OCI-LY3 (cell line): ENCODE measurements around the gene BUB3.

Source experiments
- H2AFZ ChIP-seq: fragments of 200-600, 300-600 bp; shearing (Covaris generic); 2 replicates; pipeline ENCODE4 v1.6.0; 2014; ENCODE audit warnings: antibody characterized with exemption, low read depth, low read length
- H3K27ac ChIP-seq: fragments of 200-600, 300-600 bp; sonication (generic); 2 replicates; pipeline ENCODE4 v1.5.1; 2014; ENCODE audit warnings: mild to moderate bottlenecking, low read length, moderate library complexity, mixed read lengths
- H3K27me3 ChIP-seq: fragments of 200-600, 300-600 bp; sonication (generic); 2 replicates; pipeline ENCODE4 v1.6.1; 2014; ENCODE audit warnings: low read depth, low read length, mixed read lengths
- H3K36me3 ChIP-seq: fragments of 200-600, 300-600 bp; sonication (generic); replicated peaks from 2 replicates; pipeline ENCODE3; 2014; ENCODE audit warnings: low read depth, low read length, mixed read lengths
- H3K4me1 ChIP-seq: fragments of 300-600, 200-600 bp; sonication (generic); 2 replicates; pipeline ENCODE4 v1.6.1; 2014; ENCODE audit warnings: low read length, mixed read lengths
- H3K4me2 ChIP-seq: fragments of 200-600, 300-600 bp; sonication (generic); 2 replicates; pipeline ENCODE4 v1.6.1; 2014; ENCODE audit warnings: low read length, mixed read lengths
- H3K4me3 ChIP-seq: fragments of 300-600, 200-600 bp; sonication (generic); 2 replicates; pipeline ENCODE4 v1.5.1; 2014; ENCODE audit warnings: antibody characterized with exemption, mild to moderate bottlenecking, low read length, moderate library complexity
- H3K79me2 ChIP-seq: fragments of 300-600, 200-600 bp; shearing (Covaris generic); 2 replicates; pipeline ENCODE4 v1.6.1; 2014; ENCODE audit warnings: mild to moderate bottlenecking, low read length, mixed read lengths
- H3K9ac ChIP-seq: fragments of 300-600, 200-600 bp; shearing (Covaris generic); 2 replicates; pipeline ENCODE4 v1.6.0; 2014; ENCODE audit warnings: mild to moderate bottlenecking, low read length, moderate library complexity
- H3K9me3 ChIP-seq: fragments of 200-600, 300-600 bp; shearing (Covaris generic); 2 replicates; pipeline ENCODE4 v1.6.1; 2014; ENCODE audit warnings: low read length, mixed read lengths; ENCODE audit not compliant: insufficient read depth
- H4K20me1 ChIP-seq: fragments of 200-600, 300-600 bp; sonication (generic); 2 replicates; pipeline ENCODE4 v1.6.1; 2016; ENCODE audit warnings: low read length, mixed read lengths; ENCODE audit not compliant: insufficient read depth
- EZH2phosphoT487 ChIP-seq: fragments of 200-600 bp; shearing (Covaris generic); IDR thresholded peaks from 2 replicates; pipeline ENCODE4 v1.6.1; 2018; ENCODE audit warnings: antibody characterized with exemption, mixed run types, low read depth
- TF ChIP-seq, protein P1 (sequence below): fragments of 200-600, 300-600 bp; sonication (generic); IDR thresholded peaks from 2 replicates; pipeline ENCODE4 v1.5.1; 2014; ENCODE audit warnings: antibody characterized with exemption, low read length, low read depth

Gene BUB3

DNA sequence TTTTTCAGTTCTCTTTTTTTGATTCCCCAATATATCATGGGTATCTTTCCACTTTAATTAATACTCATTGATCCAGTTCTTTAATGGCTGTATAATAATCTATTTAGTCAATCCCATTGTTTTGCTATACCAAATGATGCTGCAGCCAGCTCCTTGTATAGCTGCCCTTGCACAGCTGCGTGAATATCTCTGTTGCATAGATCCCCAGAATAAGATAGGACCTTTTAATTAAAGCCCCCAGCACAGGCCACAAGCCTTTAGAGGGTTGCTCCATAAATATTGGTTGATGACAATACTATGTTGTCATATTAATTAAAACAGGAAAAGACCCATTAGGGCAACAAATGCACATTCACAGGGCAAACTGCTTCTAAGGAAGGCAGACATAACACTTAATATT is 57.9 kb downstream of the BUB3 start:
- peaks cover 11% of the 10 kb centered on the region for H3K36me3 ChIP-seq
- no peaks in the 10 kb centered on the region for H3K79me2 ChIP-seq
- no peak for TF ChIP-seq EZH2phosphoT487
- TF ChIP-seq, protein P1, sequence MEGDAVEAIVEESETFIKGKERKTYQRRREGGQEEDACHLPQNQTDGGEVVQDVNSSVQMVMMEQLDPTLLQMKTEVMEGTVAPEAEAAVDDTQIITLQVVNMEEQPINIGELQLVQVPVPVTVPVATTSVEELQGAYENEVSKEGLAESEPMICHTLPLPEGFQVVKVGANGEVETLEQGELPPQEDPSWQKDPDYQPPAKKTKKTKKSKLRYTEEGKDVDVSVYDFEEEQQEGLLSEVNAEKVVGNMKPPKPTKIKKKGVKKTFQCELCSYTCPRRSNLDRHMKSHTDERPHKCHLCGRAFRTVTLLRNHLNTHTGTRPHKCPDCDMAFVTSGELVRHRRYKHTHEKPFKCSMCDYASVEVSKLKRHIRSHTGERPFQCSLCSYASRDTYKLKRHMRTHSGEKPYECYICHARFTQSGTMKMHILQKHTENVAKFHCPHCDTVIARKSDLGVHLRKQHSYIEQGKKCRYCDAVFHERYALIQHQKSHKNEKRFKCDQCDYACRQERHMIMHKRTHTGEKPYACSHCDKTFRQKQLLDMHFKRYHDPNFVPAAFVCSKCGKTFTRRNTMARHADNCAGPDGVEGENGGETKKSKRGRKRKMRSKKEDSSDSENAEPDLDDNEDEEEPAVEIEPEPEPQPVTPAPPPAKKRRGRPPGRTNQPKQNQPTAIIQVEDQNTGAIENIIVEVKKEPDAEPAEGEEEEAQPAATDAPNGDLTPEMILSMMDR, result no peak

DNA sequence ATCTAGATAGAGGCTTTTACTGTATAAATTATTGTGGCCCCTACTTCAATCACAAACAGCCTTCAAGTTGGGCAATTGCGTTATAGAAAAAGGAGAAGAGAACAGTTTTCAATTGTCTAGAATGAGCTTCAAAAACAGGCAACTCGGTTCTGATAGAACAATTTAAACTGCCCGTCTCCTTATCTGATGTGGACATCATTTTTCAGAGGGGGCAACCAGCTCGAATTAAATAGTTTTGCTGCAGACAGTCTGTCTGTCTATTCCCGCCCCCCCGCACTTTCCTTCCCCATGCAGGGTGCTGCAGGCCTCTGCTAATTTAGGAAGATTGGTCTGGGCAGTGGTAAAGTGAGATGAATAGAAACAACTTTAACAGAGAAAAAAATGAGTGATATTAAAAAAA is 58.4 kb downstream of the BUB3 start:
- H2AFZ ChIP-seq, result no peak overlapping the region
- H3K9me3 ChIP-seq, result 0 out of 2 replicates have a peak, but pooled peaks cover 5% of the 10 kb centered on the region
- peaks cover 11% of the 10 kb centered on the region for H3K36me3 ChIP-seq
- no peak overlapping the region for H3K27ac ChIP-seq
- TF ChIP-seq, protein P1, result no peak
- no peak for TF ChIP-seq EZH2phosphoT487
- H3K27me3 ChIP-seq, result no peaks in the 10 kb centered on the region
- no peak overlapping the region for H3K9ac ChIP-seq
- no peak overlapping the region for H3K4me2 ChIP-seq
- no peaks in the 10 kb centered on the region for H4K20me1 ChIP-seq
- H3K4me1 ChIP-seq, result no peaks in the 10 kb centered on the region
- no peaks in the 10 kb centered on the region for H3K79me2 ChIP-seq
- H3K4me3 ChIP-seq, result no peak overlapping the region

More for the DNA sequence above, 57.9 kb downstream of the BUB3 start:
- no peak overlapping the region for H3K27ac ChIP-seq
- 0 out of 2 replicates have a peak, but pooled peaks cover 5% of the 10 kb centered on the region for H3K9me3 ChIP-seq
- H3K4me3 ChIP-seq, result no peak overlapping the region
- H3K9ac ChIP-seq, result no peak overlapping the region
- H3K27me3 ChIP-seq, result no peaks in the 10 kb centered on the region
- H4K20me1 ChIP-seq, result no peaks in the 10 kb centered on the region
- H3K4me2 ChIP-seq, result no peak overlapping the region
- no peak overlapping the region for H2AFZ ChIP-seq
- no peaks in the 10 kb centered on the region for H3K4me1 ChIP-seq

- no peak overlapping the region for H3K9ac ChIP-seq
- no peak overlapping the region for H3K4me2 ChIP-seq
- H3K36me3 ChIP-seq, result peaks cover 8% of the 10 kb centered on the region
- no peak overlapping the region for H2AFZ ChIP-seq
- H3K9me3 ChIP-seq, result 0 out of 2 replicates have a peak, but pooled peaks cover 2% of the 10 kb centered on the region
- H3K4me3 ChIP-seq, result no peak overlapping the region
- H4K20me1 ChIP-seq, result no peaks in the 10 kb centered on the region
- no peaks in the 10 kb centered on the region for H3K79me2 ChIP-seq
- H3K4me1 ChIP-seq, result no peaks in the 10 kb centered on the region
- H3K27ac ChIP-seq, result no peak overlapping the region
- no peak for TF ChIP-seq EZH2phosphoT487
- H3K27me3 ChIP-seq, result no peaks in the 10 kb centered on the region
Measured at GRCh38 chr10:123213192-123213591, 59.0 kb downstream of the BUB3 start.
